B cell (primary cell): ENCODE data around the gene KLHDC7B.

Source experiments
- CTCF ChIP-seq: fragments of 200-600 bp; IDR thresholded peaks from one replicate; pipeline ENCODE4 v1.8.0; 2022; ENCODE audit warnings: antibody characterized with exemption, mild to moderate bottlenecking
- EZH2 ChIP-seq: IDR thresholded peaks from 2 replicates; pipeline ENCODE4 v1.6.1; 2012; ENCODE audit warnings: borderline replicate concordance, low read depth, mild to moderate bottlenecking, moderate library complexity, low read length; ENCODE audit not compliant: insufficient read depth, poor library complexity, severe bottlenecking

- no peak for TF ChIP-seq CTCF
- TF ChIP-seq EZH2, result no peak
Measured at GRCh38 chr22:50568626-50569025, 22.9 kb downstream of the KLHDC7B start.
